ENCODE measurements around the gene CMIP.

CMIP gene

GRCh38 chr16:81568749-81569087 lies 124.1 kb downstream of the CMIP start:
- DNase-seq (ENCODE audit: low read depth) = no peak
- H3K4me3 ChIP-seq (ENCODE audit: low read depth, low read length) = no peak overlapping the region
- no peak for TF ChIP-seq CTCF (IDR thresholded peaks at IDR 0.05; ENCODE audit: low read depth, low read length, missing control alignments)

- no peak for DNase-seq (ENCODE audit: low read depth)
Observed at GRCh38 chr16:81569361-81570034, 124.9 kb downstream of the CMIP start.

GRCh38 chr16:81570151-81570846 lies 125.7 kb downstream of the CMIP start:
- no peak for DNase-seq (ENCODE audit: low read depth)
- TF ChIP-seq CTCF (IDR thresholded peaks at IDR 0.05; ENCODE audit: low read depth, low read length, missing control alignments) = no peak
- no peak overlapping the region for H3K4me3 ChIP-seq (ENCODE audit: low read depth, low read length)

More at GRCh38 chr16:81569361-81570034, 124.9 kb downstream of the CMIP start:
- H3K4me3 ChIP-seq (ENCODE audit: low read depth, low read length) = no peak overlapping the region
- TF ChIP-seq CTCF (IDR thresholded peaks at IDR 0.05; ENCODE audit: low read depth, low read length, missing control alignments) = no peak

GRCh38 chr16:81571175-81571574 lies 126.6 kb downstream of the CMIP start:
- no peak for TF ChIP-seq CTCF (IDR thresholded peaks at IDR 0.05; ENCODE audit: low read depth, low read length, missing control alignments)
- DNase-seq (ENCODE audit: low read depth) = no peak
- no peak overlapping the region for H3K4me3 ChIP-seq (ENCODE audit: low read depth, low read length)

GRCh38 chr16:81571592-81572385 lies 127.2 kb downstream of the CMIP start:
- no peak overlapping the region for H3K4me3 ChIP-seq (ENCODE audit: low read depth, low read length)
- DNase-seq (ENCODE audit: low read depth) = no peak
- no peak for TF ChIP-seq CTCF (IDR thresholded peaks at IDR 0.05; ENCODE audit: low read depth, low read length, missing control alignments)

- no peak for DNase-seq (ENCODE audit: low read depth)
- H3K4me3 ChIP-seq (ENCODE audit: low read depth, low read length) = no peak overlapping the region
- no peak for TF ChIP-seq CTCF (IDR thresholded peaks at IDR 0.05; ENCODE audit: low read depth, low read length, missing control alignments)
Observed at GRCh38 chr16:81572386-81573144, 128.0 kb downstream of the CMIP start.

All from GM12864 (cell line).